ENCODE data around the gene ALG14. TPM values are rescaled to one million over a fixed set of nuclear protein-coding genes. Genes with fewer than 3 reads are reported as not detected.
A peak's percentile ranks its signal among the peaks of the same experiment; 100 is the strongest.
"Not testable (repeated sequence)": the region's sequence is repeated elsewhere in the genome, so short reads cannot be mapped to it uniquely, and the experiment has no call there.

ALG14 gene
- total RNA-seq, 1 experiment from 2014 or later = 2.8 TPM

DNA sequence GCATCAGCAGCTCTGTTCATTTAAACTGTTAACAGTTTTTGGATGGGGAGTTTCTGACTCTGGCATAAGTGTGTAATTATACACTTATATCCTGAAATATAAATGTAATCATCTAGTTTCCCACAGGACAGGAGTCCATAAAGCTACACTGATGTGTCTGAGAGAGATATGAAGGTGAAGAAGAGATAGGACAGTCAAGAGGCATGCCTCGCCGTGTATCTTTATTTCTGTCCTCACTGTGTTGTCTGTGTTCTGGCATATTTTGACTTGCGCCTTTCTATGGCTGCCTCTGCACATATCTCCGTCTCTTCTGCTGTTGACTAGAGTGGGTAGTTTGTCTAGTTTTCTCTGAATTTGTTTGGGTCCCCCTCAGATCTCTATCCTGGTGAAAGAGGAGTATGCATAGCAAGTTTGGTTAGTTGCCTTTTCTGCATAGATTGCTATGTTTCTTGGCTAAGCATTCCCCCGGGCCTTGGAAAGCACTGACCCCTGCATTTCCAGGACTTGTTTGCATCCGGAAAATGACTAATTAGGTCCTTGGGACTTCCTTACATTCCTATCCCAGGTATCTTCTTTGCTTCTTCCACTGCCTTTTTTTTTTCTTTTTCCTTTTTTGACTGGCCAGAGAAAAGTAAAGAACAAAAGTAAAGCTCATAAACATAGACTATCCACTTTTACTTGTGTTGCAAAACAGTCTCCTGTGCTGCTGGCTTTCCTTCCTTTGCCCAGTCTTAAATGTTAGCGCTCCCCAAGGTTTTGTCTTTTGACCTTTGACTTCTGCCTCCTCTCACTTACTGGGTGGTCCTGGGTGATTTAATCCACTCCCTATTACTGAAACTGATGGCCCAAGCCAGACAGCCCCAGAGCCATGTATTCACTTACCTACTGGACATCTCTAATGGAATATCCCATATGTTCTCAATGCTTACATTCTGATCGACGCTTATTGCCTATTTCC lies 118.2 kb downstream of the ALG14 start:
- DNase-seq (ENCODE audit: low read depth) = no peak

DNA sequence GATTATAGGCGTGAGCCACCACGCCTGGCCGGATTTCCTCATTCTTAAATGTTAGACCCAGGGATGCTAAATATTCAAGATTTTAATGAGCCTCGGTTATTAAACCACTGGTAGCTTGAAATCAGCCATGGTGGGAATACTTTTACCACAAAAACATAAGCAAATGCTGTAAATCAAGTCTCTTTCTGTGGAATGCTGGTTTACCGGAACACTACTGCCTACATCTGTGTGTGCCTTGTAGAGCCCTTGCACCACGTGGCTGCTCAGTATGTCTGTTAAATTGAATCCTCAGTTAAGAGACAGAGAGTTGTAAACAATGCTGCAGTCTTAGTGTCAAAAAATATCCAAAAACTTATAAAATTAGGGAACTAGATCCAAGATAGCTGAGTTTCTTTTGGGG lies 119.0 kb downstream of the ALG14 start:
- no peak for DNase-seq (ENCODE audit: low read depth)

DNA sequence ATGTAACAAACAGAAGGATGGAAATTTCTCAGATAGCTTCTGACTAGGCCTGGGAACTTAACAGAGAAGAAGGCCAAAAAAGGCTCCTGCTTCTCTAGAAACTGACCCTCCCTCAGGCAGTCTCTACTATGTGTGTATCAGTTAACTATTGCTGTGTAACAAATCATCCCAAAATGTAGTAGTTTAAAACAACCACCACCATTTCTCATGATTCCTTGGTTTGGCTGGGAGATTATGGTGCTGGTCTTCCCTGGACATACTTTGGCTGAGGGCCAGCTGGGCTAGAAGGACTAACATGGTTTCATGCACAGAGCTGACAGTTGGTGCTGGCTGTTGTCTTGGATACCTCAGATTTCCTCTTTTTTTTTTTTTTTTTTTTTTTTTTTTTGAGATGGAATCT lies 119.6 kb downstream of the ALG14 start:
- DNase-seq (ENCODE audit: low read depth) = no peak

DNA sequence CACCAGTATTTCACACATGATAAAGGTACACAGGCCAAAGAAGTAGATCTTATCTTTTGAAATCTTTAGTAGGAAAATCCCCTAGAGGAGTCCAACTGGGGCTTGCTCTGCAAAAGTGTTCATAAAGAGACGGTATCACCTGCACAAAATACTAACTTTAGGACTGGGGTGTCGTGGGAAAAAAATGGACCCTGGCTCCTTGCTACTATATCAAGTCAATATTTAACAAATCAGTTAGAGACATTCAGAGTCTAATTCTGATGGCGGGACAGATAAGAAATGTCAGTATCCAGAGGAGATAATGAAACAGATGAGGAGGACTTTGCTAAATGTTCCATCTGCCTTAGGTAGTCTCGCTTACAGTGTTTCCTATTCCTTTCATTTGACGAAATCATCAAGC lies 120.2 kb downstream of the ALG14 start:
- no peak for DNase-seq (ENCODE audit: low read depth)

DNA sequence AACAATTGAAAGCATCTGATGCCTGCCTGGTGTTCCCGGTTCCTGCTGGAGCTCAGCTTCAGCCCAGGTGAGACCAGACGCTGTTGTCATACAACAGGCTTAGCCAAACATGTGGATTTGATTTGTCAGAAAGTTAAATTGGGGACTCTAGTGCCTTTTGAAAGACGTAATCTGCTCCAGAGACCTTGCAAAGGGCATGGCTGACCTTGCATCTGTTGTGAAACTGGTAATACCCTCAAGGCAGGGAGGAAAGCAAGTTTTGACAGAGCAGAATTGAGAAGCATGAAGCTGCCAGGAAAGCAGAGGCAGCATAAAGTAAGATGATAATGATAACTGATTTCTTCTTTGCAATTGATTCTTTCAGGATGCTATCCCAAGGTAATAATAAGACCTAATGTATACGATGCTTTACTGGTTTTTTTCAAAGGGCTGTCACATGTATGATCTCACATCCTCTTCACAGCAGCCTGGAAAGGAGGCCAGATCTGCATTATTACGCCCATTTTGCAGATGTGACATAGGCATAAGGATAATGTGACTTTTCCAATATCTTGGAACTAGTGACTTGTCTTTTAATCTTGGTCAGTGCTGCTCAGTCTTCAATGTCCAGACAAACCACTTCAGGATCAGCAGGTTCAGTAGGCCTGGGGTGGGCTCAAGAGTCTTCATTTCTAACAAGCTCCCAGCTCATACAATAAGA lies 121.1 kb downstream of the ALG14 start:
- DNase-seq (ENCODE audit: low read depth) = no peak

DNA sequence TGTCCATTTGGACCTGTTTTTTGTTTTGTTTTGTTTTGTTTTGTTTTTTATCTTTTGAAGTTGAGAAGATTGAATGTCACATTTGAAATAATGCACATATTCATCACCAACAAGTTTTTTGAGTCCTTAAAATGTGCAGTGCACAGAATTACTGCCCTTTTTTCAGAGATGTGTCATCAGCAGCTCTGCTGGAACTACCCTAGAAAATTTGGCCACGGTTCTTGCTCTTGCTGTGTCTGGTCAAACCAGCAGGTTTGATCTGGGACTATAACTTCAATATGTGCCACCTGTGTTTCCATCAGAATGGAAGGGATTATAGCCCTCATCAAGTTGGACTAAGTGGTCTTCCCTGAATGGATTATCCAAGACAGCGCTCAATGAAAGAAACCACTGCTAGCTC lies 121.7 kb downstream of the ALG14 start:
- DNase-seq (ENCODE audit: low read depth) = no peak

DNA sequence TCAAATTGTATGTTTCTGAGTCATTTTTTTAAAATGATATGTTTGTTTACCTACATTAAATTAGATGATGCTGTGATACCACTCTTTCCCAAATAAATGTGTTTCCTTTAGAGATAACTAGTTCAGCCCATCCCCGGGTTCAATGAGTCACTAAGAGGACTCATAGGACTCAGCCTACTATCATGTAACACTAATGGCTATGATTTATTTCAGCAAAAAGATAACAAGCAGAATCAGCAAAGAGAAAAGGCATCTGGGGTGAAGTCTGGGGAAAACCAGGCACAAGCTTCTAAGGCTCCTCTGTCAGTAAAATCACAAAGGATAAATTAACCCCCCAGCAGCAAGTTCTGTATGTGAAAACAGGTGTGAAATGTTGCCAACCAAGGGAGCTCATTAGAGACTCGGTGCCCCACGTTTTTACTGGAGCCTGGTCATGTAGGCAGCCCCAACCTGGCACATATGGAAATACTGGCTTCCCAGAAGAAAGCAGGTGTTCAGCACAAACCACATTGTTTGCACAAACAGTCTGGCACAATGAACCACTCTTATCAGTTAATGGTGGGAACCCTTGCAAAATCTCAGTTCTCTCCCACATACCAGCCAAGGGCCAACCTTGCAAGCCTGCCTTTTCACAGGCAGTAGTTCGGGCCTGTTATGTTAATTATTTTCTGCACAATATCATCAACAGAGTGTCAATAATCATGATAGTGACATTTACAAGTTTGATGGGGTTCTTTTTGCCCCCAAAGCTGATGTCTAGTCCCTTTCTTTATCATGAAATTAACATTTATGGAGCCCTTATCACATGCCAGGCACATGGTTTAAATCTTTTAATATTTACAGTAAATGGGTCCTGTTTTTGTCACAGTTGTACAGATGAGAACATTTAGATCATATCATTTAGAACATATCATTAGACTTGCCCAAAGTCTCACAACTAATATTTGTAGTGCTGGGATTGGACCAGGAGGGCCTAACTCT lies 122.8 kb downstream of the ALG14 start:
- DNase-seq (ENCODE audit: low read depth) = peak; percentile 83

DNA sequence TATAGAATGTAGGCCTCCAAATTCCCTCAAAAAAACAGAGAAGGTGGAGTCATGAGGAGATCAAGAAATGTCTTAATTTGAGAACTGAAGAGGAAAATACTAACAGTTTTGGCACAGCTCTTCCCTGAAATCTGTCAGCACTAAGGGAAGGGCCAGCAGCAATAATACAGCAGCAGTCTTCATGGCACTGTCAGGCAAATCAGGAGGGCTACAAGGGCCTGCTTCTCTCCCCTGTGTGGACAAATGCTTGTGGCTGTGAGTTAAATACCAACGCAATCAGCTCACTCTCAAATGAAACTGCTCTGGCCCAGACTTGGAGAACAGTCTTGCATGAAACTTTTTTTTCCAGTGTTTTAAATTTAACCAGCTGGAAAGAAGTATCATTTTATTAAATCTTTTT lies 125.3 kb downstream of the ALG14 start:
- peak; percentile 67 for DNase-seq (ENCODE audit: low read depth)

DNA sequence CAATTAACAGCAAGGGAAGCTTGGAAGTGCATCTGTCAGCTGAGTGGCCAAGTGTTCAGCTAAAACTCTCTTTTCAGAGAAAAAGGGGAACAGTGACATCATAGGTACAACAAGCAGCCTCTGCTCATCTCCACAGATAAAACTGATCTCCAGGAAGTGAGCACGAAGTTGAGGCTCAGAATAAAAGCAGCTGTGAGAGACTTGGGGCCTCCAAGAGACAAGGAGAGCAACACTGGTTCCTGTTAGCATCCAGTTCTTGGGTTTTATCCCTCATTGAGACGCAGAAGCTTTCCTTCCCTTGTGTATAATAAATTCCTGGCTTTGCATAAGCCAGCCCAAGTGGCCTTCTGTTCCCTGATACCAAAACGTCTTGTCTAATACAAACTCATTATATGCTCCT lies 125.9 kb downstream of the ALG14 start:
- no peak for DNase-seq (ENCODE audit: low read depth)

DNA sequence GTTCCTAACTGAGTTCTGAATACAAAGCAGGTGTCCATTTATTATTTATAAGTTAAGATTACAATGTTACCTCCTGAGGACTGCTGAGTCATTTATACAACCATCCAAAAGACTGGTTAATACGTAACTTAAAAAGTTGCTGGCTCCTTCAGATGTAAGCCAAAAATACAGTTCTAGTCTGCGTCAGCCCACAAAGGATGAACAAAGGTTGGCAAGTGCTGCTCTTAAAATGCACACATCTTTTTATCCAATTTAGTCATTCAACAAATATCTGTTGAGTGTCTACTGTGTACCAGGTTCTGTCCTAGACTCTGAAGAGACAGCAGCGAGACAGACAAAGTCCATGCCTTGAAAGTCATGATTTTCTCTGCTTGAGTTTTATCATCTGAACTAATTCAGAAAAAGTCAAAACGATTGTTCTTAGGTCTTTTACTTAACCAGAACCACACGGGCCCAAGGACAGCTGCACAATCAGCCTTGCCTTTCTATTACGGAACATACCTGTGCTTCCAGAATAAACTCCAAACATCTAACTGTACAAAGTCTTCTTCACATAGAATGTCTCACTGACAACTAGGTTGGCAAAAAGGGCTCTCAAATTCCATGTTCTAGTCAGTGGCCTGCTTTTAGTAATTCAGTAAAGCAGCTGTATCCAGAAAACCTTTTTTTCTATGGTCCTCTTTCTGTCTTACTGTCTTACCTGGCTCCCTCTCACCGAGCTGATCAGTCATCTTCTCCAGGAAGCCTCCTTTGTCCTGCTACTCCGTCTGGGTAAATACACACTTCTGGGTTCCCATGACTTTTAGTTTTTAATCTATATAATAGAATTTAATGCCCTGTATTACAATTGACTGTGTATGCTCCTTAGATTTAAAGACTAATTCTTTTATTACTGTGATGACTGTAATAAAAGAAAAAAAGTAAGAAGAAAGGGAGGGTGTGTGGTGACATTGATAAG lies 130.3 kb downstream of the ALG14 start:
- DNase-seq (ENCODE audit: low read depth) = no peak

DNA sequence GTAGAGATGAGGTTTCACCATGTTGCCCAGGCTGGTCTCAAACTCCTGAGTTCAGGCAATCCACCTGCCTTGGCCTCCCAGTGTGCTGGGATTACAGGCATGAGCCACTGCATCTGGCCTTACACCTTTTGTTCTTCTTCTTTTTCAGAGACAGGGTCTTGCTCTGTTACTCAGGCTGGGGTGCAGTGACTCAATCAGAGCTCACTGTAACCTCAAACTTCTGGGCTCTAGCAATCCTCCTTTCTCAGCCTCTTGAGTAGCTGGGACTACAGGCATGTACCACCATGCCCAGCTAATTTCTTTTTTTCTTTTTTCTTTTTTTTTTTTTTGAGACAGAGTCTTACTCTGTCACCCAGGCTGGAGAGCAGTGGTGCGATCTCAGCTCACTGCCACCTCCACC lies 131.3 kb downstream of the ALG14 start:
- not testable (repeated sequence) for DNase-seq (ENCODE audit: low read depth)

DNA sequence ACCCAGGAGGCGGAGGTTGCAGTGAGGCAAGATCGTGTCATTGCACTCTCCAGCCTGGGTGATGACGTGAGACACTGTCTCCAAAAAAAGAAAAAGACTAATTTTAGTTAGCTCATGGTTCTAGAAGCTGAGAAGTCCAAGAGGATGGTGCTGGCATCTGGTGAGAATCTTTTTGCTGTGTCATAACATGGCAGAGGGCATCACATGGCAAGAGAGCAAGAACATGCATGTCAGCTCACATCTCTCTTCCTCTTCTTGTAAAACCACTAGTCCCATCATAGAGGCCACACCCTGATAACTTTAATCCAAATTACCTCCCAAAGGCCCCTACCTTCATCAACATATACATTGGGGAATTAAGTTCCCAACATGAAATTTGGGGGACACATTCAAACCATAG lies 132.0 kb downstream of the ALG14 start:
- no peak for DNase-seq (ENCODE audit: low read depth)

DNA sequence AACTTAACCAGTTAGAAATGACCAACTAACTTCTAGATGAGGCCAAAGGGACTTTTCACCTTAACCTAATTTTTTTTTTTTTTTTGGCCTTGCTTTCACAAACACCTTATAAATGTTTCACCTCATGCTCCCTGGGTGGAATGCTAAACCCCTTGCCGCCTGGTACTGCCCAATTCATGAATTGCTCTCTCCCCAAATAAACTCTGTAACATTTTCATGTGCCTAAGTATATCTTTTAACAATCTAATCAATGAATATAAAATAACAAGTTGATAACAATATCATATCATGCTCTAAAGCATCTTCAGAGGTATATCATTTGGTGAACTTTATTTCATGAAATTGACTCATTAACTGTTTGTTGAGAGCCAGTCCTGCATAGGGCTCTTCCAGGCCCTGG lies 134.9 kb downstream of the ALG14 start:
- DNase-seq (ENCODE audit: low read depth) = no peak

DNA sequence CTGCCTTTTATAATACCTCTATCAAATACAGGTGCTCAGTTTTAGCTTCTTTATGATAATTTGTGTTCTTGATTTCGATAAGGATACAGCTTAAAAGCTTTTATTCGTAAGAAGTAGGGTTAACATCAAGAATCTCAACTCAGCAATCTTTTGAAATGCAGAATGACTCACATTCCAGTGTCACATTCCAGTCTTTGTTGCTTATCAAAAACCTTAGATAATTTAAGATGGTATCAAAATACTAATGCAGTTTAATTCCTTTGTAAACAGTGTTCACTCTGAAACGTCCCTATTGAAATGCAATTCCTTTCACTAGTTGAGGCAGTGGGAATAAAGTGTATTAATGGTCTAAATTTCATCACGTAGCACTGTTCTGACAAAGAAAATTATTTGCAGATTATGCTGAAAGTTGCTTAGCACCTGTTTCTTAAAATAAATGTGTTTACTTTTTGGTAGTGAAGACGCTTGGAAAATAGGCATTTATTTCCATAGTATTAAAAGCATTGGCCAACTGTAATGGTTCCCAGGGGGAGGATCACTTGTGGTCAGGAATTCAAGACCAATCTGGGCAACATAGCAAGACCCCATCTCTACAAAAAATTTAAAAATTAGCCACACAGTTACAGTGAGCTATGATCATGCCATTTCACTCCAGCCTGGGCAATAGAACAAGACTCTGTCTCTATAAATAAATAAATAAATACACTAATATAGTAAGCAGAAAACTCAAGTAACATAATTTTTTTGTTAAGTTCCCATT lies 135.7 kb downstream of the ALG14 start:
- no peak for DNase-seq (ENCODE audit: low read depth)

DNA sequence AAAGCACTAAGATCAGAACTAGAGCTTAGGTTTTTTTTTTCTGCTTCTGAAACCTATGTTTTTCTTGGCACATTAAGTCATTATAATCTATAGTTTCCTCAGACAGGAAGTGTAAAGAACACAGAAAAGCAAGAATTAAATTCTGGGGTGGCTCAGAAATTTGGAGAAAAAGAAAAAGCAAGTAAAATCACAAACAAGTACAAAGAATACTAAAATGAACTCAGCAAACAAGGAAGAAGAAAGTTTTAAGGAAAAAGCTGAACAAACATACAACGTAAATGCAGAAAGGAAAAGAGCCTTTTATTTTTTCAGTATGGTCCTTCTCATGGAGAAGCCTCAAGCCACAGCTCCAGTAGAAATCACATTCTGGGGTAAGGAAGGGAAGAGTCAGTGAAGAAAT lies 137.3 kb downstream of the ALG14 start:
- DNase-seq (ENCODE audit: low read depth) = no peak

DNA sequence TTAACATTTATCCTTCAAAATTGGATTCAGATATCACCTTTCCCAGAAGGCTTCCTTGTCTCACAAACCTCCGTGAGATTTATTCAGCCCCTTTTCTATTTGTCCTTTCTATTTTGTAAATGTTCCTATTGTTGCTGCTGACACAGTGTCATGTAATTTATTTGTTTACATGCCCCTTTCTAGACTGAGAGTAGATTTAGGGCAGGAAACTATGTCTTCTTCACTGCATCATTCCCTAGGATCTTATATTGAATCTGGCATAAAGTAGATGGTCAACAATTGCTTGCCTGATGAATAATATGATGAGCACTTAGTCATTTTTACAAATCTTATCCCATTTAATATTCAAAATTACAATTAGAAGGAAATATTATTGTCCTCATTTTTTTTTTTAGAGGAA lies 137.7 kb downstream of the ALG14 start:
- DNase-seq (ENCODE audit: low read depth) = no peak

DNA sequence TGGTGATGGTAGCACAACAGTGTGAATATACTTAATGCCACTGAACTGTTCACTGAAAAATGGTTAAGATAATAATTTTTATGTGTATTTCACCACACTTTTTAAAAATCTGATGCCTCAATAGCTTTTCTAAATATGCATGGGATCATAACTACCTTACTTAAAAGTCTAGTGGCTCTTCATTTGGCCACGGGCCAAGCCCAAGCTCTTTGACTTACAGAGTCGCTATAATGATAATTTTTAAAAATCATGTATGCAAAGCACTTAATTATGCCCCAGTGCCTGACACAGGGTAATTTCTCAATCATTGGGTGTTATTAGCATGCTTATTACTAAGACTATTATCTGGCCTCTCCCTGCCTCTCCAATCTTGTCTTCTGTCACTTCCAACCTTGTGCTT lies 138.2 kb downstream of the ALG14 start:
- no peak for DNase-seq (ENCODE audit: low read depth)

DNA sequence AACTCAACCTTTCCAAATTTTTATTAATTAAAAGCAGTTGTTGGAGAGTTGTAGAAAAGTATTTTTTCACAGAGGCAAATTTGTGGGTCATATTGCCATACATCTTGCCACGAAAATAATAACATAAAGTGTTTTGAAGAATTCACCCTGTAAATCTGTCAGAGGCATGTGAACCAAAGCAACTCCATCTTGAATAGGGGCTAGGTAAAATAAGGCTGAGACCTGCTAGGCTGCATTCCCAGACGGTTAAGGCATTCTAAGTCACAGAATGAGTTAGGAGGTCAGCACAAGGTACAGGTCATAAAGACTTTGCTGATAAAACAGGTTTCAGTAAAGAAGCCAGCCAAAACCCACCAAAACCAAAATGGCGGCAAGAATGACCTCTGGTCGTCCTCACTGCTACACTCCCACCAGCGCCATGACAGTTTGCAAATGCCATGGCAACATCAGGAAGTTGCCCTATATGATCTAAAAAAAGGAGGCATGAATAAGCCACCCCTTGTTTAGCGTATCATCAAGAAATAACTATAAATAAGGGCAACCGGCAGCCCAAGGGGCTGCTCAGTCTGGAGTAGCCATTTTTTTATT lies 141.4 kb downstream of the ALG14 start:
- no peak for DNase-seq (ENCODE audit: low read depth)

DNA sequence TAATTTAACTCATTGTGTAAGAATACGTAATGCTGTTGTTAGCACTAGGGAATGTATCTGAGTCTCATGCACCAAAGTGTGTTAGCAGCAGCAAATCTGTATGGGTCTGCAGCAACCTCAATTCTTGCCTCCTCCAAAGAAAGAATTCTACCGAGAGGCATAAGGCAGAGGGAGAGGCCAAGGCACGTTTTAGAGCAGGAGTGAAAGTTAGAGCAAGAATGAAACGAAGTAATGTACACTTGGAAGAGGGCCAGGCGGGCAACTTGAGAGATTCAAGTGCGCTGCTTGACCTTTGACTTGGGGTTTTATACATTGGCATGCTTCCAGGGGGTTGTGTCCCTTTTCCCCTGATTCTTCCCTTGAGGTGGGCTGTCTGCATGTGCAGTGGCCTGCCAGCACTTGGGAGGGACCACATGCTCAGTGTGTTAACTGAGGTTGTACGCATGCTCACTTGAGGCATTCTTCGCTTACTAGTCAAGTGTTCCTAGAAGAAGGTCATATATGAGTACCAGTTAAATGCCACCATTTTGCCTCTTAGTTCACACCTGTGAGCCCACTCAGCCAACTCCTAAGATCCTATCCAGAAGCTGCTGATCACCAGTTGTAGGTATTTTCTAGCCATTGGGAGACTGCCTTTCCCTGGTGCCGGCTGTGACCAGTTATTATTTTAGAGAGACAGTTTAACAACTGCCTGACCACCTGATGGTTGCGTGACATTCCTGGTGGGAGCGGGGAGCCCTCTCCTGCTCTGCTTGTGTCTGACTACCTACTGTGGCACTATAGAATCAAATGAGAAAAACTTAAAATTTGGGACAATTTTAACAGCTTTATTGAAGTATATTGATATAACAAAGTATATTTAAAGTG lies 143.2 kb downstream of the ALG14 start:
- peak; percentile 24 for DNase-seq (ENCODE audit: low read depth)

Measured in Daoy (cell line).